ENCODE data around the gene LGR4. TPM values are rescaled to one million over a fixed set of nuclear protein-coding genes. Genes with fewer than 3 reads are reported as not detected.

The LGR4 gene
- total and polyA plus RNA-seq, 2 of the 4 experiments (the other 2 are of a cell fraction) = 2.9 to 6.8 TPM

GRCh38 chr11:27383645-27384044 is 88.9 kb downstream of the LGR4 start:
- no peak overlapping the region for H3K56ac ChIP-seq (ENCODE audit: extremely low read depth, insufficient read depth, low read length)
- H2BK15ac ChIP-seq (ENCODE audit: low read depth, low read length) = no peak overlapping the region
- dilution Hi-C loops (cut with HindIII; ENCODE audit: low sequenced_read_pairs, unreplicated experiment) (no loop called here), in situ Hi-C loops (cut with MboI; ENCODE audit: low sequenced_read_pairs) (no loop called here), intact Hi-C loops (cut with micrococcal nuclease) (no loop called here)
- H3K9me1 ChIP-seq (ENCODE audit: insufficient read depth, low read length) = no peaks in the 10 kb centered on the region
- no peak overlapping the region for H2AFZ ChIP-seq (replicated peaks; ENCODE audit: low read length, poor library complexity)
- no peak overlapping the region for H2BK20ac ChIP-seq (ENCODE audit: low read depth, low read length)
- H3K4ac ChIP-seq (ENCODE audit: low read depth, low read length) = no peak overlapping the region
- WGBS, 2 experiments (ENCODE audit: extremely low coverage in 2 of 2, insufficient read length in 1 of 2) = no CpG with 5 or more reads among the region's 1 CpG
- no peak overlapping the region for H3K14ac ChIP-seq (replicated peaks; ENCODE audit: low read depth, low read length)
- no peak overlapping the region for H4K5ac ChIP-seq (ENCODE audit: low read depth, low read length)
- POLR2A ChIA-PET (ENCODE audit: unreplicated experiment) = no interaction called here
- H3K9me3 ChIP-seq (ENCODE audit: control insufficient read depth, insufficient read depth, low read length) = no peaks in the 10 kb centered on the region
- TF ChIP-seq BHLHE40 (IDR thresholded peaks at IDR 0.05; ENCODE audit: low read depth, low read length) (no peak), FOS (IDR thresholded peaks at IDR 0.05; ENCODE audit: low read depth, low read length) (no peak), CHD1 (IDR thresholded peaks at IDR 0.05; ENCODE audit: low read depth, low read length) (no peak), CEBPB (IDR thresholded peaks at IDR 0.05; ENCODE audit: low read depth, low read length) (no peak), POLR2A (IDR thresholded peaks at IDR 0.05; ENCODE audit: low read depth, low read length) (no peak), MXI1 (IDR thresholded peaks at IDR 0.05; ENCODE audit: borderline replicate concordance, low read depth, low read length) (no peak), SMC3 (IDR thresholded peaks at IDR 0.05; ENCODE audit: low read depth, low read length) (no peak), NFE2L2 (IDR thresholded peaks at IDR 0.05; ENCODE audit: low read depth, low read length) (no peak), RFX5 (IDR thresholded peaks at IDR 0.05; ENCODE audit: low read depth, low read length) (no peak), MAFK (IDR thresholded peaks at IDR 0.05; ENCODE audit: low read depth, low read length) (no peak), ELK1 (IDR thresholded peaks at IDR 0.05; ENCODE audit: borderline replicate concordance, low read depth, low read length) (no peak), USF2 (IDR thresholded peaks at IDR 0.05; ENCODE audit: low read depth, low read length) (no peak), RCOR1 (IDR thresholded peaks at IDR 0.05; ENCODE audit: insufficient replicate concordance, low read length) (no peak), RAD21 (IDR thresholded peaks at IDR 0.05; ENCODE audit: low read length) (no peak)
- BruUV-seq (replicated peaks) = no TSS peak
- peaks cover 0 to 4% of the 10 kb centered on the region in 2 experiments; a peak in 1 of 4 replicates for H3K79me1 ChIP-seq (ENCODE audit: low read depth in 1 of 2, low read length in 2 of 2)
- no peak overlapping the region for H2BK5ac ChIP-seq (ENCODE audit: low read depth, low read length, poor library complexity, severe bottlenecking)
- no peaks in the 10 kb centered on the region for H4K20me1 ChIP-seq (ENCODE audit: insufficient read depth, low read length)
- H3K4me2 ChIP-seq (ENCODE audit: low read depth, low read length) = no peak overlapping the region
- H3K27ac ChIP-seq (ENCODE audit: insufficient read depth, low read length) = no peak overlapping the region
- no peak overlapping the region for H4K91ac ChIP-seq (ENCODE audit: insufficient read depth, low read depth, low read length)
- H2AK5ac ChIP-seq (ENCODE audit: low read depth, low read length) = no peak overlapping the region
- no peak overlapping the region for H3K18ac ChIP-seq (ENCODE audit: low read depth, low read length)
- H3K4me1 ChIP-seq (ENCODE audit: control insufficient read depth, insufficient read depth, low read length) = peaks cover 3% of the 10 kb centered on the region; the same call in 1 of the 2 replicates
- no peaks in the 10 kb centered on the region for H3K27me3 ChIP-seq (ENCODE audit: control insufficient read depth, insufficient read depth, low read length)
- no peak overlapping the region for H3K23ac ChIP-seq (ENCODE audit: low read depth, low read length)
- no peak overlapping the region for H2AK9ac ChIP-seq (replicated peaks; ENCODE audit: low read depth, low read length, poor library complexity)
- no peak for ATAC-seq (ENCODE audit: low read depth)
- H3K36me3 ChIP-seq (ENCODE audit: control insufficient read depth, insufficient read depth, low read length) = no peaks in the 10 kb centered on the region
- no peak overlapping the region for H2BK120ac ChIP-seq (ENCODE audit: low read depth, low read length)
- H4K8ac ChIP-seq (ENCODE audit: low read depth in 2 of 2, low read length in 2 of 2) = no peak overlapping the region
- no peak for DNase-seq
- CTCF ChIA-PET = interaction anchor here (0.5 kb wide), 1 partner anchor 29 kb away, joined by 3 read pairs; no protein-coding TSS in a partner anchor
- H3K9ac ChIP-seq (ENCODE audit: low read depth, low read length) = no peak overlapping the region
- H3K4me3 ChIP-seq (ENCODE audit: insufficient read depth, low read depth, low read length) = no peak overlapping the region

All from IMR-90 (cell line).